Esophagus (tissue), 2 donors: Measurements from ENCODE around the gene KCNJ6. TPM values are rescaled to one million over a fixed set of nuclear protein-coding genes. Genes with fewer than 3 reads are reported as not detected.

Source experiments
- H3K27ac ChIP-seq, 2 donors: one replicate each; pipeline ENCODE4 v1.5.1; 2013; ENCODE audit warnings: low read depth in 2 of 2, mild to moderate bottlenecking in 2 of 2, inconsistent platforms in 1 of 2, low read length in 1 of 2, moderate library complexity in 1 of 2
- H3K27me3 ChIP-seq, 2 donors: one replicate each; pipeline ENCODE4 v1.6.1; 2013; ENCODE audit warnings: low read length in 2 of 2, control low read depth in 1 of 2, mild to moderate bottlenecking in 1 of 2; ENCODE audit not compliant: insufficient read depth in 2 of 2, control insufficient read depth in 1 of 2
- H3K36me3 ChIP-seq, 2 donors: one replicate each; pipeline ENCODE4 v1.6.1; 2013; ENCODE audit warnings: low read length in 1 of 2; ENCODE audit not compliant: control insufficient read depth in 2 of 2, insufficient read depth in 2 of 2
- H3K4me1 ChIP-seq, 2 donors: one replicate each; pipeline ENCODE4 v1.6.1; 2013; ENCODE audit warnings: low read length in 1 of 2; ENCODE audit not compliant: control insufficient read depth in 2 of 2, insufficient read depth in 2 of 2
- H3K4me3 ChIP-seq, 2 donors: one replicate each; pipeline ENCODE4 v1.5.1; 2013; ENCODE audit warnings: low read length in 2 of 2, mild to moderate bottlenecking in 2 of 2, low read depth in 1 of 2, moderate library complexity in 1 of 2
- H3K9me3 ChIP-seq, 2 donors: one replicate each; pipeline ENCODE4 v1.6.1; 2013; ENCODE audit warnings: mild to moderate bottlenecking in 2 of 2, low read depth in 1 of 2, low read length in 1 of 2, moderate library complexity in 1 of 2; ENCODE audit not compliant: control insufficient read depth in 2 of 2, insufficient read depth in 1 of 2
- WGBS, 2 donors: extraction: QIAGEN DNeasy Blood & Tissue Kit; methylation state at CpG; one replicate each; pipeline ENCODE4 v1.1.7; 2013; 5-methylcytosine and 5-hydroxymethylcytosine counted together
- polyA plus RNA-seq, 2 donors: library from polyadenylated mRNA; stranded (reverse); fragments of 200-250 nt; gene quantifications; one replicate each; pipeline ENCODE4 v1.2.3, GENCODE V29; 2013
- donor health status: healthy with polysubstance abuse.
- donor health status: Bipolar disorder and iron deficiency.

KCNJ6 gene
- polyA plus RNA-seq, 2 donors, result under 0.01 TPM; not detected in 1

DNA sequence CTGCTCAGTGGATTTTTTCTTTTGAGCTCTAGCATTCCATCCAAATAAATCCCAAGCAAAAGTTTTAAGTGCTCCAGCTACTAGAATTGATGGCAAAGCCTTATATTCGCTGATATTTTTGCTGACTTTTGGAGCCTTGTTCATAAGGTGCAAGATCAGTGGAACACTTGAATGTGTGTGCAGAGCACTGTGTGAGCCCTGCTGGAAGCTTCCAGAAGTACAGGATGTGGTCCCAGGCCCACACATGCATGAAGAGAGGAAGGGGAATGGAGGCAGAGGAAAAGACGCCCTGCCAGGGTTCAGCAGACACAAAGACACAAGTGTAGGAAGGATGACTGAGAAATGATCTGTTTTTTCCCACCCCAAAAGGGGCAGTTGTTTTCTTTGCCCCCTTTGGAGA is 169.4 kb downstream of the KCNJ6 start:
- Histone ChIP-seq H3K9me3 (no peaks in the 10 kb centered on the region), H3K36me3 (no peaks in the 10 kb centered on the region), H3K27me3 (no peaks in the 10 kb centered on the region), H3K27ac (no peak overlapping the region), H3K4me3 (no peak overlapping the region), H3K4me1 (no peaks in the 10 kb centered on the region)
- WGBS, 2 donors, result 78 to 91% methylated on average over 2 of the region's 2 CpGs

DNA sequence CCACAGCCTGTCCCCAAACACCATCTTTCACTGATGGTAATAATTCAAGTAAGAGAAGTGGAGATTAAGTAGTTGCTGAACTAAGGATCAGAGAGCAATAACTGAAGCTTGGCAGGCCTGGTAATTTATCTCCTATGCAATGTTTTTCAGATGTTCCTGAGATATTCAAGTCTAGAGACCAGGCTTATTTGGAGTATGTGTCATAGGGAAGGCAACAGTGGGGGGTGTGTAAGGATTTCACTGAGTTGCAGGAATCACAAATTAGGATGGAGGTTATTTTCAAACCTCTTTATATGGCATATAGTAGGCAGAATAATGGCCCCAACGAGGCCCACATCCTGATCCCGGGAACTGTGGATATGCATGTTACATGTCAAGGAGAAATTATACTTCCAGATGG is 171.7 kb downstream of the KCNJ6 start:
- WGBS, 2 donors, result 84 to 86% methylated on average over 2 of the region's 2 CpGs
- no peaks in the 10 kb centered on the region for H3K27me3 ChIP-seq
- H3K4me3 ChIP-seq, result no peak overlapping the region
- H3K36me3 ChIP-seq, result no peaks in the 10 kb centered on the region
- no peaks in the 10 kb centered on the region for H3K9me3 ChIP-seq
- no peaks in the 10 kb centered on the region for H3K4me1 ChIP-seq
- H3K27ac ChIP-seq, result no peak overlapping the region

DNA sequence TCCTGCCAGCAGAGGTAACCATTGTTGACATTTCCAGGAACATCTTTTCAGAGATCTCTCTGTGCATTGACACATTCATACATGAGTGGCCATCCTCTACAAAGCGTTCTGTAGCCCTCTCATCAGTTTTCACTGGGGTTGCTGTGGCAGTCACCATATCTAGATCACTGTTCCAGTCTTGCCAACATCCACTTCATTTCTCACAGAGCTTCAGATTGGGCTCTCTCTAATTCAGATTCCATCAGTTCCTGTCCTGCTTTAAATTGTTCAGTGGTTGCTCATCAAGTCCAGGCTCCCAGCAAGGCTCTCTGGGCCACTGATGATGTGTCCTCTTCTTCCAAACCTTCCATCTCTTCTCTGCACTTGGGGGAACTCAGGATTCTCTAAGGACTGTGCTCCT is 173.7 kb downstream of the KCNJ6 start:
- Histone ChIP-seq H3K36me3 (no peaks in the 10 kb centered on the region), H3K9me3 (no peaks in the 10 kb centered on the region), H3K4me1 (no peaks in the 10 kb centered on the region), H3K27ac (no peak overlapping the region), H3K4me3 (no peak overlapping the region), H3K27me3 (no peaks in the 10 kb centered on the region)
- WGBS, 2 donors, result 91 to 93% methylated on average over 1 of the region's 1 CpG

DNA sequence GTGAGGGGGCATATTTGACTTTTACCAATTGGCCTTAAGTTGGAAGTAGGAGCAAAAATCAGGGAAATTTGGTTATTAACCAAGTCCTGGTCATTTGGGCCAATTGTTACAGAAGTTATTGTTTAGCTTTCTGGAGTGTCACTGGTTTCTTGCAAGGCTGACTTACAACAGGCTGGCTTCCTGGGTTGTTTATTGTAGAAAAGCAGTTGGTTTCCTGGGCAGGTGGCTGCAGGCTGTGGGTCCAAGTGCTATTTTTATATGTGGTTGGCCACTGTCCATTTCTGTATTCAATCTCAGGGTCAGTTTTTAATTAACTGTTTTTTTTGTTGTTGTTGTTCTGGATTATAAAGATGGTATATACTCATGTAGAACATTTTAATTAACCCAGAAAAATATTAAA is 174.1 kb downstream of the KCNJ6 start:
- no peaks in the 10 kb centered on the region for H3K9me3 ChIP-seq
- H3K27me3 ChIP-seq, result no peaks in the 10 kb centered on the region

DNA sequence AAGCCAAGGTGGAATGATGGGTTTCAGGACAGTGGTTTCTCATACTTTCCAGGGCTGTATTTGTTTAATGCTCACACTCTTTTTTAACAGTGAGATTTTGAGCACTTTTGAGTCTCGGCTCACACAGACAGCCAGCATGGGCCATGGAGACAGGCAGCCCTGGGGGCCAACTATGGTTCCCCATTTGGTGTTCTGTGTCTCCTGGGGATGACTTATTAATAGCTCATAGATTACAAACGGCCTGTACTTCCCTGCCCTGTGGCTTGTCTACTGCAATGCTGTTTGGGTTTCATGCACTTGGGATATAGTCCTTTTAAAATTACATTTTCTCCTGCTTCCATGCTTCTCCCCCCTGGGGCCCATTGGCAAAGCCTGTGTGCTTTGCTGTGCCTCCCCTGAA is 178.3 kb downstream of the KCNJ6 start:
- WGBS, 2 donors, result 49 to 56% methylated on average over 2 of the region's 2 CpGs
- Histone ChIP-seq H3K27ac (no peak overlapping the region), H3K4me3 (no peak overlapping the region), H3K27me3 (peaks cover 0 to 5% of the 10 kb centered on the region in 2 donors), H3K4me1 (no peaks in the 10 kb centered on the region), H3K9me3 (peaks cover 2 to 3% of the 10 kb centered on the region in 2 donors), H3K36me3 (no peaks in the 10 kb centered on the region)

More for the DNA sequence above, 174.1 kb downstream of the KCNJ6 start:
- Histone ChIP-seq H3K4me3 (no peak overlapping the region), H3K4me1 (no peaks in the 10 kb centered on the region), H3K36me3 (no peaks in the 10 kb centered on the region), H3K27ac (no peak overlapping the region)

DNA sequence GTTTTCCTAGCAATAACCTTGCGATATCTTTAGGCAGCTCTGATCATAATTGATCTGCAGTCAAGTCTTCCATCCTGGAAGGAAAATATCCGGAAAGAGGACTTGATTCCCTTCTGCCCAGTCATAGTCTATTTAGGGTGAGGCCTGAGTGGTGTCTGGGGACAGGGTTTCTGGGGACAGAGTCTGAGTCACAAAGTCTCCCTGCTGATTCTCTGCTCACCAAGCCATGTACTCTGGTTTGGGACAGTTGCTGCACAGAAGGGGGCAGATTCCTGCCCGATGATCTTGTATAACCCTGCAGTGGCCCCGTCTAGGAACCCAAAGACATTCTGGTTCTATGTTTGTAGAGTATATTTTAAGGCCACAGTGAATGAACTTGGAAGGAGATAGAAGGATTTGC is 178.8 kb downstream of the KCNJ6 start:
- 69 to 78% methylated on average over 4 of the region's 4 CpGs for WGBS, 2 donors
- Histone ChIP-seq H3K4me3 (no peak overlapping the region), H3K4me1 (no peaks in the 10 kb centered on the region), H3K27ac (no peak overlapping the region), H3K9me3 (peaks cover 2 to 3% of the 10 kb centered on the region in 2 donors), H3K36me3 (no peaks in the 10 kb centered on the region), H3K27me3 (peaks cover 0 to 5% of the 10 kb centered on the region in 2 donors)

DNA sequence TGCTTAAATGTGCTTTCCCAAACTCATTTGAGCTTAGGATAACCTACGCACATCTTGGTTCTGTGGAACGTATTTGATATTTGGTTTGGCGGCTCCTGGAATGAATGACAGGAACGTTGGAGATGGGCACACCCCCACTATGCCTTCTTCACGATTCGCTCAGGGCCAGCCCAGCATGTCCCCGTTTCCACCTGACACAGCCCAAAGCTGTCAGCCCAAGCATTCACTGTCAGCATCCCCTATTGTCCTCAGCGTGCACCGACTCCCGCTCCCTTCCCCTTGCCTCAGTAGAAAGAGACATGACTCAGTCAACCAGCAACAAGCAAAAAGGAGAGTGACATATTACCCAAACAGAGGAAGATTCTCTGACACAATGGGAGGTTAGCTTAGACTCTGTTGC is 181.4 kb downstream of the KCNJ6 start:
- no peak overlapping the region for H3K4me3 ChIP-seq
- no peaks in the 10 kb centered on the region for H3K4me1 ChIP-seq
- H3K27me3 ChIP-seq, result peaks cover 0 to 5% of the 10 kb centered on the region in 2 donors
- WGBS, 2 donors, result 86 to 90% methylated on average over 10 of the region's 10 CpGs
- peaks cover 2 to 3% of the 10 kb centered on the region in 2 donors for H3K9me3 ChIP-seq
- no peak overlapping the region for H3K27ac ChIP-seq
- no peaks in the 10 kb centered on the region for H3K36me3 ChIP-seq

DNA sequence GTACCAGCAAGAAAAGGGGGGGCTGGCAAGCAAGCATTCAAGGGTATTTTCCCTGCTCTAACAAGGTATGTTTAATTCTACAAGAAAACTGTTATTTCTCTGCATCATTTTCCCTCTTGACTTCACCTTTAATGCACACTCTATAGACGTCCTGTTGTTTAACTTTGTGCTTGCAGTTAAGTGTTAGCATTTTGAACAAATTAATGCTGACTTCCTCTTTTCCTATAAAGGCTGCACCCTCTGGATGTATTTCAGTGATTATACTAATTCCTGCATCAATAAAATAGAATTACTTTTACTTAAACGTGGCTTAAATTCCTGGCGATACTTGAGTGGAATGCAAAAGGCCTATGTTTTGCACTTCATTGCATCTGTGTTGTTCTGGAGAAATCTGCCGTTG is 183.3 kb downstream of the KCNJ6 start:
- no peaks in the 10 kb centered on the region for H3K4me1 ChIP-seq
- no peak overlapping the region for H3K4me3 ChIP-seq
- 52% methylated on average over 4 of the region's 4 CpGs for WGBS, 2 donors
- no peaks in the 10 kb centered on the region for H3K36me3 ChIP-seq
- peaks cover 2 to 3% of the 10 kb centered on the region in 2 donors for H3K9me3 ChIP-seq
- peaks cover 0 to 5% of the 10 kb centered on the region in 2 donors for H3K27me3 ChIP-seq
- H3K27ac ChIP-seq, result no peak overlapping the region

DNA sequence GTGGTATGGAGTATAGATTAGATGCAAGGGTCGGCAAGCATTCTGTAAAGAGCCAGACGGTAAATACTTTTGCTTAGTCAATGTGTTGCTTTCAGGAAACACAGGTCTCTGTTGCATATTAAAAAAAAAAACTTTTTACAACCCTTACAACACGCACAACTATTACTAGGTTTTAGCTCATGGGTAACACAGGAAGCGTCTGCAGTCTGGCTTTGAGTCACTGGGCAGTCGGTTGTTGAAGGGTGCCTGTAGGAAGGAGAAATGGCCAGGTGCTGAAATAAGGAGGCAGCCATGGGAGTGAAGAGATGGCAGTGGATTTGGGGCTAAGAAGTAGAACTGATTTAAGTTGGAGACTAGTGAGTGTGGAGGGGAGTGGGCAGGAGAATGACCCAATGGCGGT is 192.1 kb downstream of the KCNJ6 start:
- H3K27ac ChIP-seq, result no peak overlapping the region
- no peaks in the 10 kb centered on the region for H3K9me3 ChIP-seq
- 81 to 85% methylated on average over 6 of the region's 6 CpGs for WGBS, 2 donors
- no peaks in the 10 kb centered on the region for H3K4me1 ChIP-seq
- no peak overlapping the region for H3K4me3 ChIP-seq
- no peaks in the 10 kb centered on the region for H3K36me3 ChIP-seq
- no peaks in the 10 kb centered on the region for H3K27me3 ChIP-seq

DNA sequence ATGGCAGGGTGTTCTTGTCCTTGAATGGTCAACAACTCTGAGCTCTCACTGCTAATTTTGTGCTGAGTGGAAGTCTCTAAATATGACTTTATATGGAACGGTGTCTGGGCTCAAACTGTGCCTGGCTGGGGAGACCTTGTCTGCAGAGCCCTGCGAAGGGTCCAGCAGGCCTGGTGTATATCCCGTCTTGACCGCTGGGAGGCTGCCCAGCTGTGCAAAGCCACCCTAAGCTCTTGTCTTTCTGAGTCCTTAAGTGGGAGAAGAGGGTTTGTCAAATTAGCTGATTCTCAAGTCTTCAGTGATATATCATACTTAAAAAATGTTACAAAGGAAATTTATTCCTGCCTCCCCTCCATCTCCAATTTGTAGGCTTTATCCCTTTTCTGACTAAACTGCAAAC is 198.7 kb downstream of the KCNJ6 start:
- Histone ChIP-seq H3K27me3 (no peaks in the 10 kb centered on the region), H3K27ac (no peak overlapping the region), H3K36me3 (no peaks in the 10 kb centered on the region), H3K9me3 (no peaks in the 10 kb centered on the region), H3K4me3 (no peak overlapping the region), H3K4me1 (no peaks in the 10 kb centered on the region)
- WGBS, 2 donors, result 84 to 90% methylated on average over 4 of the region's 4 CpGs
